ACC112 (cell line): Measurements from ENCODE around the gene PRKCSH.
"Not testable (repeated sequence)": the region's sequence is repeated elsewhere in the genome, so short reads cannot be mapped to it uniquely, and the experiment has no call there.

Experiments used
- H2AFZ ChIP-seq: fragments of 200-600 bp; sonication (generic); one replicate; pipeline ENCODE4 v1.6.0; 2017; ENCODE audit warnings: antibody characterized with exemption, low read length; ENCODE audit not compliant: unreplicated experiment
- H3K27ac ChIP-seq: fragments of 200-600 bp; sonication (generic); 2 replicates; pipeline ENCODE4 v1.5.1; 2014; ENCODE audit warnings: low read depth, mild to moderate bottlenecking, antibody characterized with exemption, low read length, moderate library complexity
- H3K27me3 ChIP-seq: fragments of 200-600 bp; sonication (generic); 2 replicates; pipeline ENCODE4 v1.6.1; 2014; ENCODE audit warnings: mild to moderate bottlenecking, antibody characterized with exemption, low read length, moderate library complexity, mixed read lengths; ENCODE audit not compliant: insufficient read depth
- H3K36me3 ChIP-seq: fragments of 200-600 bp; sonication (generic); 2 replicates; pipeline ENCODE4 v1.6.1; 2016; ENCODE audit warnings: mild to moderate bottlenecking, antibody characterized with exemption, low read length, moderate library complexity, mixed read lengths; ENCODE audit not compliant: insufficient read depth
- H3K4me1 ChIP-seq: fragments of 200-600 bp; sonication (generic); one replicate; pipeline ENCODE4 v1.6.1; 2016; ENCODE audit warnings: low read length, mixed read lengths; ENCODE audit not compliant: insufficient read depth, unreplicated experiment, control insufficient read depth
- H3K4me3 ChIP-seq: fragments of 200-600 bp; sonication (generic); 2 replicates; pipeline ENCODE4 v1.5.1; 2014; ENCODE audit warnings: mild to moderate bottlenecking, low read depth, low read length
- H3K79me2 ChIP-seq: fragments of 200-600 bp; sonication (generic); one replicate; pipeline ENCODE4 v1.6.0; 2016; ENCODE audit warnings: low read length; ENCODE audit not compliant: control insufficient read depth, unreplicated experiment, insufficient read depth

The PRKCSH gene

DNA sequence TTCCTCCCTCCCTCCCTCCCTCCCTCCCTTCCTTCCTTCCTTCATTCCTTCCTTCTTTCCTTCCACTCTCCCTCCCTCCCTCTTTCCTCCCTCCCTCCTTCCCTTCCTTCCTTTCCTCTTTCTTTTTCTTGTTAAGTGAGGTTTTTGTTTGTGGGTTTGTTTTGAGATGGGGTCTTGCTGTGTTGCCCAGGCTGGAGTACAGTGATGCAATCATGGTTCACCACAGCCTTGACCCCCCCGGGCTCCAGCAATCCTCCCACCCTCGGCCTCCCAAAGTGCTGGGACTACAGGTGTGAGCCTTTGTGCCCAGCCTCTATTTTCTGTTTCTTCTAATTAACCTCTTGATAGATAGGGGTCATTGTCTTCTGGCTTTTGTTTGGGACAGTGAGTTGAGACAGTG is 26.0 kb downstream of the PRKCSH start:
- Histone ChIP-seq H3K36me3 (no peaks in the 10 kb centered on the region), H3K4me3 (no peak overlapping the region), H3K4me1 (no peaks in the 10 kb centered on the region), H3K27me3 (no peaks in the 10 kb centered on the region), H3K79me2 (no peaks in the 10 kb centered on the region), H2AFZ (no peak overlapping the region), H3K27ac (no peak overlapping the region)

GRCh38 chr19:11463391-11463790 is 28.0 kb downstream of the PRKCSH start:
- no peak overlapping the region for H3K27ac ChIP-seq
- H3K4me1 ChIP-seq = no peaks in the 10 kb centered on the region
- H3K27me3 ChIP-seq = no peaks in the 10 kb centered on the region
- no peak overlapping the region for H3K4me3 ChIP-seq
- no peaks in the 10 kb centered on the region for H3K36me3 ChIP-seq
- H3K79me2 ChIP-seq = no peaks in the 10 kb centered on the region
- H2AFZ ChIP-seq = no peak overlapping the region

GRCh38 chr19:11464333-11465265 is 29.2 kb downstream of the PRKCSH start:
- H3K27ac ChIP-seq = no peak overlapping the region
- H2AFZ ChIP-seq = no peak overlapping the region
- H3K36me3 ChIP-seq = no peaks in the 10 kb centered on the region
- H3K4me1 ChIP-seq = no peaks in the 10 kb centered on the region
- no peak overlapping the region for H3K4me3 ChIP-seq
- no peaks in the 10 kb centered on the region for H3K27me3 ChIP-seq
- no peaks in the 10 kb centered on the region for H3K79me2 ChIP-seq

GRCh38 chr19:11465600-11465999 is 30.2 kb downstream of the PRKCSH start:
- Histone ChIP-seq H3K27ac (no peak overlapping the region), H3K4me1 (no peaks in the 10 kb centered on the region), H3K79me2 (no peaks in the 10 kb centered on the region), H2AFZ (no peak overlapping the region), H3K36me3 (no peaks in the 10 kb centered on the region), H3K4me3 (no peak overlapping the region), H3K27me3 (no peaks in the 10 kb centered on the region)

DNA sequence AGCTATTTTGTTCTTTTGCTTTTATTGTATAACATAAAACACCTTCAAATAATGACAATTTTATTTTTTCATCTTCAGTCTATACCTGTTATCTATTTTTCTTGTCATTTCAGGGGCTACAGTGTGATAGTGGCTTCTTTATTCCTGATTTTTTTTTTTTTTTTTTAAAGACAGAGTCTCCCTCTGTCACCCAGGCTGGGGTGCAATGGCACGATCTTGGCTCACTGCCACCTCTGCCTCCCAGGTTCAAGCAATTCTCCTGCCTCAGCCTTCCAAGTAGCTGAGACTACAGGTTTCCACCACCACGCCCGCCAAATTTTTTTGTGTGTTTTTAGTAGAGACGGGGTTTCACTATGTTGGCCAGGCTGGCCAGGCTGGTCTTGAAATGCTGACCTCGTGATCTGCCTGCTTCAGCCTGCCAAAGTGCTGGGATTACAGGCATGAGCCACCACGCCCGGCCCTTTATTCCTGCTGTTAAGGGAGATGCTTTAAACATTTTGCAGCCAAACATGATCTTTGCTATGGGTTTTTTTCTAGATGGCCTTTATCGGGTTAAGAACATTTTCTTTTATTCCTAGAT is 32.9 kb downstream of the PRKCSH start:
- not testable (repeated sequence) for H3K27me3 ChIP-seq, H3K4me1 ChIP-seq, H3K36me3 ChIP-seq, H3K27ac ChIP-seq, H3K4me3 ChIP-seq, H3K79me2 ChIP-seq, H2AFZ ChIP-seq

DNA sequence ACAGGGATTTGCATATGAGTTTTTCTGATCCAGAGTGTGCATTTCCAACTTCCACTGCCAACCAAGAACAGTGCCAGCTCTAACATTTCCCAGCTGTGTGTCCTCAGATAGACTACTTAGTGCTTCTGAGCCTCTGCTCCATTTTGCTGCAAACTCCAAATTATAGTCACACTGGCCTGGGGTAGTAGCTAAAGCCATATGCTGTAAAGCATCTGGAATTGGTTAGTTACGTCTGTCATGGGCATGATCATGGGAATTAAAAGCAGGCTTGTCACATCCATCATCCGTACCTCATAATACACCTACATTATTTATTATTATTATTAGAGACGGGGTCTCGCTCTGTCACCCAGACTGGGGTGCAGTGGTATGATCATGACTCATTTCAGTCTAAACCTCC is 38.3 kb downstream of the PRKCSH start:
- Histone ChIP-seq H3K4me3 (no peak overlapping the region), H3K27me3 (no peaks in the 10 kb centered on the region), H3K27ac (no peak overlapping the region), H2AFZ (no peak overlapping the region), H3K4me1 (no peaks in the 10 kb centered on the region), H3K36me3 (no peaks in the 10 kb centered on the region), H3K79me2 (no peaks in the 10 kb centered on the region)

DNA sequence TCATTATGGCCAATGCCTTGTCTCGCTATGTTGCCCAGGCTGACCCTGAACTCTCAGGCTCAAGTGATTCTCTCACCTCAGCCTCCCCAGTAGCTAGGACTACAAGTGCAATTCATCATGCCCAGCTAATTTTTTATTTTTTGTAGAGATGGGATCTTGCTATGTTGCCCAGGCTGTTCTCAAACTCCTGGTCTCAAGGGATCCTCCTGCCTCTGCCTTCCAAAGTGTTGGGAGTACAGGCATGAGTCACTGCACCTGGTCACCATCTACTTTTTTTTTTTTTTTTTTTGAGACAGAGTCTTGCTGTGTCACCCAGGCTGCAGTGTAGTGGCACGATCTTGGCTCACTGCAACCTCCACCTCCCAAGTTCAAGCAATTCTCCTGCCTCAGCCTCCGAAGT is 39.9 kb downstream of the PRKCSH start:
- H3K4me1 ChIP-seq, H3K27ac ChIP-seq, H3K36me3 ChIP-seq, H3K27me3 ChIP-seq, H2AFZ ChIP-seq, H3K4me3 ChIP-seq, H3K79me2 ChIP-seq: not testable (repeated sequence)

DNA sequence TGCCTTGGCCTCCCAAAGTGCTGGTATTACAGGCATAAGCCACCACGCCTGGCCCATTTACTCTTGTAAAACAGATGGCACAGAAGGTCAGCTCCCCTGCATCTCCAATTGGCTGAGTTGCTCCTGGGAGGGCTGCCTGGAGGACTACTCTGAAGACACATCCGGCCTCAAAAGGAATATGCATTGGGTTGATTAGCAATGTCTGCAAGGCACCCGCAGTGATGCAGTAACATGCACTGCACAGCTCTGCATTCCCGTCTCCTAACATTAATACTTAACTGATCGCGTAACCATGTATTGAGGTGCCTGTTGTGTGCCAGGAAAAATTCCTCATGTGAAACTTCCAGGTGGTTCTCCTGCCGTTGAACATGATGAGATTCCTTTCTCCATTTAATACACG is 40.4 kb downstream of the PRKCSH start:
- Histone ChIP-seq H3K27ac (no peak overlapping the region), H3K4me3 (no peak overlapping the region), H3K36me3 (no peaks in the 10 kb centered on the region), H3K4me1 (no peaks in the 10 kb centered on the region), H2AFZ (no peak overlapping the region), H3K79me2 (no peaks in the 10 kb centered on the region), H3K27me3 (peaks cover 12% of the 10 kb centered on the region; the same call in 1 of the 2 replicates)

GRCh38 chr19:11478167-11479089 is 43.0 kb downstream of the PRKCSH start:
- Histone ChIP-seq H3K79me2 (no peaks in the 10 kb centered on the region), H3K36me3 (no peaks in the 10 kb centered on the region), H3K27me3 (peaks cover 27% of the 10 kb centered on the region), H3K4me1 (no peaks in the 10 kb centered on the region), H2AFZ (no peak overlapping the region), H3K27ac (no peak overlapping the region), H3K4me3 (no peak overlapping the region)

DNA sequence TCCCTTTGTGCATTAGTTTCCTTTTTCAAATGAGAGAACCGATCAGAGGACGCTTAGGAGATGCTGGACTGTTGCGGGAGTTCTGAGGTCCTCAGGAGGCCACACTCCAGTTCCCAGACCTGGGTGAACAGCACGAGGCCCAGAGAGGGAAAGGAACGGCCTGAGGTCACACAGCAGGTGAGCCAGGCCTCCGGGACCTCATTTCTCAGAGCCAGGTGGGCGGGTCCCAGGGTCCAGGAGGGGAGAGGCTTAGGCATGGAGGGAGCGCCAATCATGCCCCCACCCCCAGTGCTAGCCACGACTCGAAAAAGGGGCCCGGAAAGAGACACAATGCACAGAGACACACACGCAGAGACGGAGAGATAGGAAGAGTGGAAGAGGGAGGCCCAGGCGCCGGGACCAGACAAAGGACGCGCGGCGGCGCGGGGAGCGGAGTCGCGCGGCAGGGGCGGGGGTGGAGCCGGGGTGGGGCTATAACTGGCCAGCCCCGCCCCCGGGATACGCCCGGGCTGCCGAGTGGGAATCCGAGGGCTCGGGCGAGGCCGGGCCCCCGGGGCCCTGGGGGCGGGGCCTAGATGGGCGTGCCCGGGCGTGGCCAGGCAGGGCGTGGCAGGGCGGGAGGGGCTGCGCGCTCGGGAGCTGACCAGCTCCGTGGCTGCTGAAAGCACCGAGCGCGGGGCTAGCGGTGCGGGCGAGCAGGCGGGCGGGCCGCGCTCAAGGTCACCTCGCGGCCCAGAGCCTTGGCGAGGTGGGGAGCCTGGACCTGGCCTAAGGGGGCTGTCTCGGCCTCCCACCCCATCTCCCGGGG is 43.9 kb downstream of the PRKCSH start:
- Histone ChIP-seq H3K79me2 (no peaks in the 10 kb centered on the region), H3K27me3 (peaks cover 27% of the 10 kb centered on the region), H2AFZ (no peak overlapping the region), H3K4me1 (no peaks in the 10 kb centered on the region), H3K36me3 (no peaks in the 10 kb centered on the region), H3K4me3 (no peak overlapping the region), H3K27ac (no peak overlapping the region)
